ENCODE measurements around the gene PRKCE.

Gene PRKCE

GRCh38 chr2:45661828-45662227, 10.4 kb downstream of the PRKCE start:
- H3K4me3 ChIP-seq (ENCODE audit: low read length), result no peak overlapping the region
- TF ChIP-seq, protein P1, sequence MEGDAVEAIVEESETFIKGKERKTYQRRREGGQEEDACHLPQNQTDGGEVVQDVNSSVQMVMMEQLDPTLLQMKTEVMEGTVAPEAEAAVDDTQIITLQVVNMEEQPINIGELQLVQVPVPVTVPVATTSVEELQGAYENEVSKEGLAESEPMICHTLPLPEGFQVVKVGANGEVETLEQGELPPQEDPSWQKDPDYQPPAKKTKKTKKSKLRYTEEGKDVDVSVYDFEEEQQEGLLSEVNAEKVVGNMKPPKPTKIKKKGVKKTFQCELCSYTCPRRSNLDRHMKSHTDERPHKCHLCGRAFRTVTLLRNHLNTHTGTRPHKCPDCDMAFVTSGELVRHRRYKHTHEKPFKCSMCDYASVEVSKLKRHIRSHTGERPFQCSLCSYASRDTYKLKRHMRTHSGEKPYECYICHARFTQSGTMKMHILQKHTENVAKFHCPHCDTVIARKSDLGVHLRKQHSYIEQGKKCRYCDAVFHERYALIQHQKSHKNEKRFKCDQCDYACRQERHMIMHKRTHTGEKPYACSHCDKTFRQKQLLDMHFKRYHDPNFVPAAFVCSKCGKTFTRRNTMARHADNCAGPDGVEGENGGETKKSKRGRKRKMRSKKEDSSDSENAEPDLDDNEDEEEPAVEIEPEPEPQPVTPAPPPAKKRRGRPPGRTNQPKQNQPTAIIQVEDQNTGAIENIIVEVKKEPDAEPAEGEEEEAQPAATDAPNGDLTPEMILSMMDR (conservative IDR thresholded peaks at IDR 0.05; ENCODE audit: low read depth, low read length), result no peak

GRCh38 chr2:45664635-45665261, 13.3 kb downstream of the PRKCE start:
- no peak overlapping the region for H3K4me3 ChIP-seq (ENCODE audit: low read length)
- no peak for DNase-seq (ENCODE audit: low read depth)
- TF ChIP-seq, protein P1 (conservative IDR thresholded peaks at IDR 0.05; ENCODE audit: low read depth, low read length), result no peak

More at GRCh38 chr2:45661828-45662227, 10.4 kb downstream of the PRKCE start:
- no peak for DNase-seq (ENCODE audit: low read depth)

DNA sequence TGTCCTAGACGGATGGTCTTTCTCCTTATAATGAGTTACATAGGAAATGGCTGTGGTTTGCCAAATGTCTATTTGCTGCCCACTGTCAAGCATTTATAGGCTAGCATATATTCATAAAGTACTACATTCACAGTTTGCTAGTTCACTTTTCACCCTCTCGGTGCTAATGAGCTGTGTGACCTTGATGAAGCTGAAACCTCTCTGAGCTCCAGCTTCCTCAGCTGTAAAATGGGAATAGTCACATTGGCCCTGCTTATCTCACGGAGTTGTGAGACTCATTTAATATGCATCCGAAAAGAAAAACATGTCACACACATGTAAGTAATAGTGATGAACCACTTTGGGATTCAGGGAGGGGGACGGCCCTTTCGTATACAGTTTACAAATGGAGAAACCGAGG, 17.0 kb downstream of the PRKCE start:
- DNase-seq (ENCODE audit: low read depth), result no peak
- H3K4me3 ChIP-seq (ENCODE audit: low read length), result no peak overlapping the region

GRCh38 chr2:45669032-45669486, 17.6 kb downstream of the PRKCE start:
- no peak overlapping the region for H3K4me3 ChIP-seq (ENCODE audit: low read length)
- TF ChIP-seq, protein P1 (conservative IDR thresholded peaks at IDR 0.05; ENCODE audit: low read depth, low read length), result no peak
- DNase-seq (ENCODE audit: low read depth), result no peak

More for the DNA sequence above, 17.0 kb downstream of the PRKCE start:
- TF ChIP-seq, protein P1 (conservative IDR thresholded peaks at IDR 0.05; ENCODE audit: low read depth, low read length), result no peak

DNA sequence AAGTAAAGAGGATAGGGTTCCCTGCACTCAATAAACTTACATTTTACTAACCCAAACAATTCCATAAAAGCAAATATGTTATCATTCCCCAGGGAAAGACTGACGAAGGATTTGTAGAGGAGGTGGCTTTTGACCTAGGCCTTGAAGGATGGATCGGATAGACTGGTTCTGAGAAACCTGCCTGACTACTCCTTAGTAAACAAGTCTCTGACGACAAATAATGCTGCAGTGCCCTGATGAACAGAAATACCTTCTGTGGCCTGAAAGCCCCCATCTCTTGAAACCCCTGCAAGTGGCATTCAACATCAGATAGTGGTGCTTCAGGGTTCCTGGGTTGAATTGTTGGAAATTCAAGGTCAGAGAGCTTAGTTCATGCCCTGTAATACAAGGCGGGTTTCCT, 19.2 kb downstream of the PRKCE start:
- no peak for DNase-seq (ENCODE audit: low read depth)
- TF ChIP-seq, protein P1 (conservative IDR thresholded peaks at IDR 0.05; ENCODE audit: low read depth, low read length), result no peak
- H3K4me3 ChIP-seq (ENCODE audit: low read length), result no peak overlapping the region

GRCh38 chr2:45672138-45672537, 20.7 kb downstream of the PRKCE start:
- no peak for DNase-seq (ENCODE audit: low read depth)
- TF ChIP-seq, protein P1 (conservative IDR thresholded peaks at IDR 0.05; ENCODE audit: low read depth, low read length), result no peak
- H3K4me3 ChIP-seq (ENCODE audit: low read length), result no peak overlapping the region
